Measurements from ENCODE around the gene TMEM175.

The TMEM175 gene

DNA sequence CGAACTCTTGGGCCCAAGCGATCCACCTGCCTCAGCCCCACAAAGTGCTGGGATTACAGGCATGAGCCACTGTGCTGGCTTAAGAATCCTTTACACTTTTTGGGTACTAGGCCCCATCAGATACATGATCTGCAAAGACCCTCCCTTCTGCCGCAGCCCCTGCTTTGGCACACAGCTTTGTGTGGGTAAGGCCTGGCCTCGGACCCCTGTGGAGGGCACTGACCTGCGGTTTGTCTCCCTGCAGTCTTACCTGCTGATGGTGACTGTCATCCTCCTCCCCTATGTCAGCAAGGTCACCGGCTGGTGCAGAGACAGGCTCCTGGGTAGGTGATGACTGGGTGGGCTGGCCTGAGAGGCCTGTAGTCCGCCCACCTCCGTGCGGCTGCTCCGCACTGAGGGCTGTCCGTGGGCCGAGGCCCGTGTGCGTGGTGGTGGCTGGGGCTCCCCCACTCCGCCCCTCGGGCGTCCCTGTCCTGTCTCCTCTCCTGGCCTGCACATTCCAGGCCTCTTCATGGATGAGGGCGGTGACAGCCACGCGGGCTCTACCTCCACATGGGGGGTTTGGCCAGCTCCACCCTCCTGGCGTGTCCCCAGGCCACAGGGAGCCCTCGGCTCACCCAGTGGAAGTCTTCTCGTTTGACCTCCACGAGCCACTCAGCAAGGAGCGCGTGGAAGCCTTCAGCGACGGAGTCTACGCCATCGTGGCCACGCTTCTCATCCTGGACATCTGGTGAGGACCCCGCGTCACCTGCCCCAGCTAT is 23.1 kb downstream of the TMEM175 start:
- H3K27ac ChIP-seq (ENCODE audit: extremely low read depth, low read depth, low read length) = no peak overlapping the region
- peaks cover 0 to 34% of the 10 kb centered on the region in 2 experiments; a peak in 1 of 3 replicates for H3K36me3 ChIP-seq (ENCODE audit: control insufficient read depth in 2 of 2, insufficient read depth in 1 of 2, low read length in 2 of 2)
- H3K4me1 ChIP-seq (ENCODE audit: control insufficient read depth, insufficient read depth, low read length) = no peaks in the 10 kb centered on the region
- no peak overlapping the region for H3K4me3 ChIP-seq (ENCODE audit: low read depth, low read length)
- CTCF ChIA-PET = no interaction called here
- TF ChIP-seq ZNF530 (tag by site-specific recombination; IDR thresholded peaks at IDR 0.05; ENCODE audit: low read depth) (no peak), HOXC10 (CRISPR knock-in tag; IDR thresholded peaks at IDR 0.05) (no peak), SALL2 (tag by site-specific recombination; IDR thresholded peaks at IDR 0.05; ENCODE audit: borderline replicate concordance) (no peak), ZNF114 (tag by site-specific recombination; IDR thresholded peaks at IDR 0.05) (no peak), ZNF610 (tag by site-specific recombination; IDR thresholded peaks at IDR 0.05; ENCODE audit: borderline replicate concordance) (no peak), ZNF335 (tag by site-specific recombination; conservative IDR thresholded peaks at IDR 0.05) (no peak), EGR2 (tag by site-specific recombination; IDR thresholded peaks at IDR 0.05; ENCODE audit: low read depth) (0 out of 2 replicates have a peak, but pooled peaks have one; percentile 14), ZNF133 (tag by site-specific recombination; IDR thresholded peaks at IDR 0.05) (no peak), ZNF747 (tag by site-specific recombination; IDR thresholded peaks at IDR 0.05) (no peak), GFI1B (tag by site-specific recombination; IDR thresholded peaks at IDR 0.05) (no peak), ZFHX2 (tag by site-specific recombination; conservative IDR thresholded peaks at IDR 0.05) (peak; percentile 28; the same call in 1 of the 2 replicates), ZNF112 (tag by site-specific recombination; IDR thresholded peaks at IDR 0.05) (no peak), ELK4 (IDR thresholded peaks at IDR 0.05; ENCODE audit: borderline replicate concordance, low read depth, low read length) (no peak), KLF9 (tag by site-specific recombination; IDR thresholded peaks at IDR 0.05; ENCODE audit: low read depth) (no peak)
- POLR2A ChIA-PET = no interaction called here
- no peaks in the 10 kb centered on the region for H3K9me3 ChIP-seq (ENCODE audit: control insufficient read depth, insufficient read depth, low read depth, low read length)

GRCh38 chr4:955931-956381 is 23.7 kb downstream of the TMEM175 start:
- no peak overlapping the region for H3K4me3 ChIP-seq (ENCODE audit: low read depth, low read length)
- H3K27ac ChIP-seq (ENCODE audit: extremely low read depth, low read depth, low read length) = no peak overlapping the region
- no peaks in the 10 kb centered on the region for H3K9me3 ChIP-seq (ENCODE audit: control insufficient read depth, insufficient read depth, low read depth, low read length)
- peaks cover 0 to 40% of the 10 kb centered on the region in 2 experiments; a peak in 1 of 3 replicates for H3K36me3 ChIP-seq (ENCODE audit: control insufficient read depth in 2 of 2, insufficient read depth in 1 of 2, low read length in 2 of 2)
- H3K4me1 ChIP-seq (ENCODE audit: control insufficient read depth, insufficient read depth, low read length) = no peaks in the 10 kb centered on the region
- CTCF ChIA-PET = no interaction called here
- POLR2A ChIA-PET = no interaction called here
- no peak for TF ChIP-seq ZNF473 (tag by site-specific recombination; IDR thresholded peaks at IDR 0.05)
- TF ChIP-seq ZNF274 (IDR thresholded peaks at IDR 0.05; ENCODE audit: low read length) = no peak
- no peak for TF ChIP-seq ZNF274 (tag by site-specific recombination; IDR thresholded peaks at IDR 0.05; ENCODE audit: borderline replicate concordance)
- TF ChIP-seq ZNF416 (tag by site-specific recombination; IDR thresholded peaks at IDR 0.05) = no peak
- no peak for TF ChIP-seq ZNF639 (tag by site-specific recombination; IDR thresholded peaks at IDR 0.05)
- TF ChIP-seq, protein P1, sequence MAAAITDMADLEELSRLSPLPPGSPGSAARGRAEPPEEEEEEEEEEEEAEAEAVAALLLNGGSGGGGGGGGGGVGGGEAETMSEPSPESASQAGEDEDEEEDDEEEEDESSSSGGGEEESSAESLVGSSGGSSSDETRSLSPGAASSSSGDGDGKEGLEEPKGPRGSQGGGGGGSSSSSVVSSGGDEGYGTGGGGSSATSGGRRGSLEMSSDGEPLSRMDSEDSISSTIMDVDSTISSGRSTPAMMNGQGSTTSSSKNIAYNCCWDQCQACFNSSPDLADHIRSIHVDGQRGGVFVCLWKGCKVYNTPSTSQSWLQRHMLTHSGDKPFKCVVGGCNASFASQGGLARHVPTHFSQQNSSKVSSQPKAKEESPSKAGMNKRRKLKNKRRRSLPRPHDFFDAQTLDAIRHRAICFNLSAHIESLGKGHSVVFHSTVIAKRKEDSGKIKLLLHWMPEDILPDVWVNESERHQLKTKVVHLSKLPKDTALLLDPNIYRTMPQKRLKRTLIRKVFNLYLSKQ (tag by site-specific recombination; IDR thresholded peaks at IDR 0.05; ENCODE audit: borderline replicate concordance) = no peak
- TF ChIP-seq MYNN (tag by site-specific recombination; IDR thresholded peaks at IDR 0.05; ENCODE audit: borderline replicate concordance) = no peak
- no peak for TF ChIP-seq ZNF792 (tag by site-specific recombination; IDR thresholded peaks at IDR 0.05)
- TF ChIP-seq, protein P2, sequence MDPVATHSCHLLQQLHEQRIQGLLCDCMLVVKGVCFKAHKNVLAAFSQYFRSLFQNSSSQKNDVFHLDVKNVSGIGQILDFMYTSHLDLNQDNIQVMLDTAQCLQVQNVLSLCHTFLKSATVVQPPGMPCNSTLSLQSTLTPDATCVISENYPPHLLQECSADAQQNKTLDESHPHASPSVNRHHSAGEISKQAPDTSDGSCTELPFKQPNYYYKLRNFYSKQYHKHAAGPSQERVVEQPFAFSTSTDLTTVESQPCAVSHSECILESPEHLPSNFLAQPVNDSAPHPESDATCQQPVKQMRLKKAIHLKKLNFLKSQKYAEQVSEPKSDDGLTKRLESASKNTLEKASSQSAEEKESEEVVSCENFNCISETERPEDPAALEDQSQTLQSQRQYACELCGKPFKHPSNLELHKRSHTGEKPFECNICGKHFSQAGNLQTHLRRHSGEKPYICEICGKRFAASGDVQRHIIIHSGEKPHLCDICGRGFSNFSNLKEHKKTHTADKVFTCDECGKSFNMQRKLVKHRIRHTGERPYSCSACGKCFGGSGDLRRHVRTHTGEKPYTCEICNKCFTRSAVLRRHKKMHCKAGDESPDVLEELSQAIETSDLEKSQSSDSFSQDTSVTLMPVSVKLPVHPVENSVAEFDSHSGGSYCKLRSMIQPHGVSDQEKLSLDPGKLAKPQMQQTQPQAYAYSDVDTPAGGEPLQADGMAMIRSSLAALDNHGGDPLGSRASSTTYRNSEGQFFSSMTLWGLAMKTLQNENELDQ (tag by site-specific recombination; IDR thresholded peaks at IDR 0.05; ENCODE audit: low read depth) = no peak
- TF ChIP-seq KLF8 (tag by site-specific recombination; IDR thresholded peaks at IDR 0.05) = no peak
- no peak for TF ChIP-seq ZIC2 (tag by site-specific recombination; IDR thresholded peaks at IDR 0.05)
- no peak for TF ChIP-seq REPIN1 (tag by site-specific recombination; IDR thresholded peaks at IDR 0.05; ENCODE audit: low read depth)
- TF ChIP-seq ZNF394 (tag by site-specific recombination; IDR thresholded peaks at IDR 0.05; ENCODE audit: borderline replicate concordance) = no peak
- no peak for TF ChIP-seq ZNF433 (tag by site-specific recombination; IDR thresholded peaks at IDR 0.05; ENCODE audit: low read depth)
- no peak for TF ChIP-seq ZNF610 (tag by site-specific recombination; IDR thresholded peaks at IDR 0.05; ENCODE audit: borderline replicate concordance)
- no peak for TF ChIP-seq KLF1 (tag by site-specific recombination; IDR thresholded peaks at IDR 0.05)
- TF ChIP-seq ZNF501 (tag by site-specific recombination; IDR thresholded peaks at IDR 0.05) = no peak

All from HEK293 (cell line).